Omental fat pad (tissue), 4 donors: ENCODE measurements around the gene LYPD4. TPM values are rescaled to one million over a fixed set of nuclear protein-coding genes. Genes with fewer than 3 reads are reported as not detected.

Experiments used
- ATAC-seq: fragments of 150-250 bp; one replicate; pipeline ENCODE4 v1.9.1; 2016; ENCODE audit warnings: mild to moderate bottlenecking, moderate library complexity; ENCODE audit not compliant: low FRiP score
- DNase-seq: peaks from one replicate; pipeline ENCODE4 v3.0.0-alpha.2; 2019; ENCODE audit warnings: low spot score
- total RNA-seq, 4 donors: library from RNA; depleted of rRNA; stranded (reverse); fragments of >200 nt; gene quantifications; one replicate each; pipeline ENCODE4 v1.1.0, GENCODE V29; 2016
- TF ChIP-seq, protein P1 (sequence below), 3 donors: fragments of 450-650 bp; IDR thresholded peaks; one replicate each; pipeline ENCODE4 v1.5.1; 2016 to 2017; ENCODE audit warnings: antibody characterized with exemption in 3 of 3, mild to moderate bottlenecking in 3 of 3, moderate library complexity in 2 of 3

The LYPD4 gene
- total RNA-seq, 4 donors from 2014 or later, result not detected

DNA sequence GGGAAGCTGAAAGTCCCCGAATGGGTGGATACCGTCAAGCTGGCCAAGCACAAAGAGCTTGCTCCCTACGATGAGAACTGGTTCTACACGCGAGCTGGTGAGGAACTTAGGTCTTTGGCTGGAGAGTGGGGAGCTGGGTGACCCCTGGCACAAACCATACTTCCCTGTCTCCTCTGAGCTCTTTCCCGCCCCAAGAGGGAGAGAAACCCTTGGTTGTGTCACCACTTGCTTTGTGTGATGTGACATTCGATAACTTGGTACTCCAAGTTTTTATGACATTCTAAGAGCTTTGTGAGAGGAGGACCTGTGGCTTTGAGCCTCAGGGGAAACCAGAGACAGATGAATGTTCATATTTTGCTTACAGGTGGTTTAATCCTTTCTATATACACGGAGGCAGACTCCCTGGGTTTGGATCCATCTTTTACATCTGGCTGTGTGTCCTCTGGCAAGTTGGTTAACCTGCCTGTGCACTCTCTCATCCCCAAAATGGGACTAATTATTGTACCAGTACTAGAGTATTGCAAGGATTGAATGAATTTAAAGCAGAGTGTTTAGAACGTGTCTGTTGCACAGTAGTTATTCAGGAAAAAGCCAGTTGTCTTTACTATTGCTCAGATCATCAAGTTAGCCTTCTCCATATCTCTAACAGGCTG, 16.8 kb upstream of the LYPD4 start:
- no peak for DNase-seq
- TF ChIP-seq, protein P1, sequence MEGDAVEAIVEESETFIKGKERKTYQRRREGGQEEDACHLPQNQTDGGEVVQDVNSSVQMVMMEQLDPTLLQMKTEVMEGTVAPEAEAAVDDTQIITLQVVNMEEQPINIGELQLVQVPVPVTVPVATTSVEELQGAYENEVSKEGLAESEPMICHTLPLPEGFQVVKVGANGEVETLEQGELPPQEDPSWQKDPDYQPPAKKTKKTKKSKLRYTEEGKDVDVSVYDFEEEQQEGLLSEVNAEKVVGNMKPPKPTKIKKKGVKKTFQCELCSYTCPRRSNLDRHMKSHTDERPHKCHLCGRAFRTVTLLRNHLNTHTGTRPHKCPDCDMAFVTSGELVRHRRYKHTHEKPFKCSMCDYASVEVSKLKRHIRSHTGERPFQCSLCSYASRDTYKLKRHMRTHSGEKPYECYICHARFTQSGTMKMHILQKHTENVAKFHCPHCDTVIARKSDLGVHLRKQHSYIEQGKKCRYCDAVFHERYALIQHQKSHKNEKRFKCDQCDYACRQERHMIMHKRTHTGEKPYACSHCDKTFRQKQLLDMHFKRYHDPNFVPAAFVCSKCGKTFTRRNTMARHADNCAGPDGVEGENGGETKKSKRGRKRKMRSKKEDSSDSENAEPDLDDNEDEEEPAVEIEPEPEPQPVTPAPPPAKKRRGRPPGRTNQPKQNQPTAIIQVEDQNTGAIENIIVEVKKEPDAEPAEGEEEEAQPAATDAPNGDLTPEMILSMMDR (IDR thresholded peaks at IDR 0.05), result no peak
- no peak for ATAC-seq

DNA sequence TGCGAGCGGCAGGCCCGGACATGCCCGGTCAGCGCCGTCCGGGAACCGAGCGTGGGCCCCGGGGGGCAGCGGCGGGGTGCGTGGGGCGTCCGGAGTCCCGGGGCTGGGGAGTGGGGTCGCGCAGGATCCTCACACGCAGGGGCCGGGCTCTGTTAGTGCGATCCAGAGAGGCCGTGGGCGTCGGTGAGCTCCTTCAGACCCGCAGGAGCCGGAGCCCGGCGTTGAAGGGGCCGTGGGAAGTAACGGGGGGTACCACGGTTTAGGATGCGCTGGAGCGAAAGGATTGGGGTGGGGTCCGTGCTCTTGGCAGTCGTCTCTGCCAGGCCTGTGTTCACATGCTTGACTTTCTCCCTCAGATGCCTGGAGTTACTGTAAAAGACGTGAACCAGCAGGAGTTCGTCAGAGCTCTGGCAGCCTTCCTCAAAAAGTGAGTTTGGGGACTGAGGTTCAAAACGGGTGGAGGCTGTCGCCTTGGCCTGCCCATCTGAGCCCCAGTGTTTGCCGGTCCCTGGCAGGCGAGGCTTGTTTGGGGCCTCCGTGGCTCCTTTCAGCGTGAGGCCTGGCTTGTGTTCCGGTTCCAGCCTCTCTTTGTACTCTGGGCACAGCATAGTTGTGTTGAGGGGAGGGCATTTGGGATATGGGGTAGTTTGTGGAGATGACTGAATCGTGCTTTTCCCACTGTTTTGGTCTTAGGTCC, 16.1 kb upstream of the LYPD4 start:
- ATAC-seq (no peak), DNase-seq (no peak)
- TF ChIP-seq, protein P1 (IDR thresholded peaks at IDR 0.05), result no peak

DNA sequence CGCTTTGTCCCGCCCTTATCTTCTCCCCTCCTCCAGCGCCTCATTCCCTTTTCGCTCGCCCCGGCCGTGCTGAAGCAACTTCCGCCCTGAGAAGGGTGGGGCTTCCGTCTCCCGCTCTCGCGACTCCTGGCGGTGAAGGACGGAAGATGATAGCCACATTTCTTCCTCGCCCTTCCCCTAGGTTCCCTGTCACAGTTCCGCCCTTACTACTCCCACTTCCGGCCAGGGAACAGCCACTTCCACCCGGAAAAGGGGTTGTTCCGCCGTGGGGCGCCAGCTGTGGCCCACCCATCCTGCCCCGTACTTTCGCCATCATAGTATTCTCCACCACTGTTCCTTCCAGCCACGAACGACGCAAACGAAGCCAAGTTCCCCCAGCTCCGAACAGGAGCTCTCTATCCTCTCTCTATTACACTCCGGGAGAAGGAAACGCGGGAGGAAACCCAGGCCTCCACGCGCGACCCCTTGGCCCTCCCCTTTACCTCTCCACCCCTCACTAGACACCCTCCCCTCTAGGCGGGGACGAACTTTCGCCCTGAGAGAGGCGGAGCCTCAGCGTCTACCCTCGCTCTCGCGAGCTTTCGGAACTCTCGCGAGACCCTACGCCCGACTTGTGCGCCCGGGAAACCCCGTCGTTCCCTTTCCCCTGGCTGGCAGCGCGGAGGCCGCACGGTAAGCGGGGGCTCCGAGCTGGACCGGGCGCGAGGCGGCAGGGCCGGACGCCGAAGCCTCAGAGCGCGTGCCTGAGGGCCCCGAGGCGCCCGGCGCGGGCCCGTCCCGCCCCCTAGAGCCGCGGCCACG, 15.3 kb upstream of the LYPD4 start, which contains the start of gene RPS19:
Gene RPS19 (plus strand): TSS at position 638 of the 801 bp plus-strand sequence. CDS start 520 bp downstream, outside the sequence.
- ATAC-seq (peak; percentile 94), DNase-seq (peak; percentile 99)
- TF ChIP-seq, protein P1 (IDR thresholded peaks at IDR 0.05), result peak in 1 of 3 donors; percentile 65

DNA sequence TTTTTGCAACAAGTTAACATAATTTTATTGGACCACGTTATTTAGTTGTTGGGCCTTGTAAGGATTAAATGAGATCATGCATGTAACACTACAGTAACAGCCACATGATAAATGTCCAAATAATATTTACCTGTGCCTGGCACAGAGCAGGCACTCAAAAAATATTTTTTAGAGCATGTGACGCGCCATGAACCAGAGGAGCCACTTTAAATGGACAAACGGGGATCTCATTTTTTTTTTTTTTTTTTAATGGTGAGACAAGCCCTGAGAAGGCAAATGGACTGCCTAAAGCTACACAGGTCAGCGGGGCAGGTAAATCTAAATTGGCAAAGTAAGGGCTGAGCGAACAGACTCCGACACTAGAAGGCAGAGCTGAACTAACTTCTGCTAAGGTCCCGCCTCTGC, 14.7 kb upstream of the LYPD4 start:
- TF ChIP-seq, protein P1 (IDR thresholded peaks at IDR 0.05), result no peak
- ATAC-seq, result no peak
- no peak for DNase-seq

DNA sequence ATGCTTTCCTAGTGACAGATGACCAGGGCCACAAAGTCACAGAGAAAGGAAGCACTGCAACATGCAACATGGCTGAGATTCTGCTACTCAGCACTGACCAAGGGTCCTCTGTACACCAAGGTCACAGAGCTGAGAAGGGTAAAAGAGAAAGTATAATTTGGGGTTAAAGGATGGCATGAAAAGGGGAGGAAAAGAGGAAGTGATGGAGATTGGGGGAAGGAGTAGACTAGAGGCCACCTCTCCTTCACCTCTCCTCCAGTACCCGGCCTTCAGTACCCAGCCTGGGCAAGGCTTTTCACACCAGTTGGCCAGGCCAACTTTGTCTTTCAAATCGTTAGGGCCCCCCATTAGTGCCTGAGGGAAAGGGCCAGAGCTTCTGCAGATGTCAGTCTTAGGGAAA, 9.3 kb upstream of the LYPD4 start:
- DNase-seq, result no peak
- ATAC-seq, result no peak
- TF ChIP-seq, protein P1 (IDR thresholded peaks at IDR 0.05), result no peak

DNA sequence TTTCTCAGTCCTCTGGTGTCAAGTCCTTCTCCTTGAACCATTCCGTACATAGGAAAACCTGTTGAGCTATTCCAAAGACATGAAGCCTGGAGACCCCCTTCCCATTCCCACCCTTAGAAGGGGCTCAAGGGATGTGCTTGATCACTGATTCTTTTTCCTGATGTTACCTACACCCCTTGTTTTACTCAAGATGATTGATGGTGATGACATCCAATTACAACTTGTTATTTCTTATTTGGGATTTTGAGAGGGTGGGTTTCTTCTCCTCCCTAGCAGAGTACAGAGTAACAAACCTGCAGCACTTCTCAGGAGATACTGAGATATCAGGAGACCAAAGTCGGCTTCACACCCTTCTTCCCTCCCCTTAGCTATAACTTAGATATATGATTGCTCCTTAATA, 8.9 kb upstream of the LYPD4 start:
- TF ChIP-seq, protein P1 (IDR thresholded peaks at IDR 0.05), result no peak
- ATAC-seq (no peak), DNase-seq (no peak)
